ENCODE measurements around the gene WDFY4.

Gene WDFY4

DNA sequence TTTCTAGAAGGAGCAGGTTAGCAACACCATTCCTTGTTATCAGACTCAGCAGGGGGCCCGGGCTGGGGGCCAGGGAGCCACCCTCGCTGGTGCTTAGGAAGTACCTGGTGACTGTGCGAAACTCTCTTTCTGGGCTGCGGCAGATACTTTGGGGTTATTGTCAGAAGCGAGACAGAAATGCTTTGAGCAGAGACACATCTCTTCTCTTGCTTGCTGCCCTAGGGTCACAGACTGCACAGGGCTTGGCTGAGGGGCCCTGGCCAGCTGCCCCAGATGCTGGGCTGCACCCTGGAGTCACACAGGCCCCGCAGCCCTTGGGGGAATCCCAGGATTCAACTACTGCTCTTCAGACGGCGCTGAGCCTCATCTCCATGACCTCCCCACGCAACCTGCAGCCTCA, 91.9 kb downstream of the WDFY4 start:
- Mint-ChIP-seq H3K4me1 (no peaks in the 10 kb centered on the region), H3K9me3 (no peaks in the 10 kb centered on the region), H3K27ac (no peak overlapping the region), H3K36me3 (no peaks in the 10 kb centered on the region), H3K4me3 (no peak overlapping the region), H3K27me3 (no peaks in the 10 kb centered on the region)

DNA sequence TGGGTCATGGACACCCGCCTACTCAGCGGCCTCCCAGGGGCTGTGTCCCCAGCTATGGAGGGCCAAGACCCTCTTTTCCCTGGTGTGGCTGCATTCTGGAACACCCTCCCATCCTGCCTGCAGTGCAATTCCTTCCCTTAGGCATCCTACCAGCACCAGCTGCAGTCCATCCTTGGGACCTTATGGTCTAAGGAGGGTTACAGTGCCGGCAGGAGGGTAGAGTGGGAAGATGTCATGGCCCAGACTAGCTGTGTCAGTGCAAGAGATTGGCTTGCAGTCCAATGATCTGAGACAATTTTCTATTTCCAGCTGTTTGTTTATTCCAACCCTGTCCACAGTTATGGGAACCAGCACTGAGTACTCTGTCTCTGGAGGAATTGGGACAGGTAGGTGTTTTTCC, 92.4 kb downstream of the WDFY4 start:
- no peak overlapping the region for H3K4me3 Mint-ChIP-seq
- H3K9me3 Mint-ChIP-seq: no peaks in the 10 kb centered on the region
- H3K27me3 Mint-ChIP-seq: no peaks in the 10 kb centered on the region
- no peak overlapping the region for H3K27ac Mint-ChIP-seq
- no peaks in the 10 kb centered on the region for H3K4me1 Mint-ChIP-seq
- H3K36me3 Mint-ChIP-seq: no peaks in the 10 kb centered on the region

DNA sequence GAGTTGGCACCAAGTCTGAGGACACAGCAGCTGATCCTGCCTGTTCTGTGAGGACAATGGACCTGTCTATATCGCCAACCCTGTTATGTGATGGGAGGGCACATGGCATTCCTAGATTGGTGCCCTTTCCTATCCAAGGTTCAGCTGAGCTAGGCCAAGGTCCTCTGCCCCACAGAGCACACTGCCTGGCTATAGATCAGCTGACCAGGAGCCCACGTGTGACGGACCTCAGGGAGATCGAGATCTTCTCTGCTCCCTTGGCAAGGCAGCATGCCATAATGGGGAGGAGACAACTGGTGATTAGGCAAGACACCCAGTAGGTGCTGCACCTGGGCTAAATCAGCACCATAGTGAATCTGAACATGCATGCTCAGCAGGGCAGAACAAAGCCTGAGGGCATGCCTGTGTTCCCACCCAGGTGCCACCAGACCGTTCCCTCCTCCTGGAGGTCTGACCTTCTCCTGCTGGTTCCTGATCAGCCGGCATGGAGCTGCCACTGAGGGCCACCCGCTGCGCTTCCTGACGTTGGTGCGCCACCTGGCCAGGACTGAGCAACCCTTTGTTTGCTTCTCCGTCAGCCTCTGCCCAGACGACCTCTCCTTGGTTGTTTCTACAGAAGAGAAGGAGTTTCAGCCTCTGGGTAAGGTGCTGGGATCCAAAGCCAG, 93.7 kb downstream of the WDFY4 start:
- H3K27ac Mint-ChIP-seq: no peak overlapping the region
- no peaks in the 10 kb centered on the region for H3K9me3 Mint-ChIP-seq
- H3K4me3 Mint-ChIP-seq: no peak overlapping the region
- no peaks in the 10 kb centered on the region for H3K36me3 Mint-ChIP-seq
- H3K27me3 Mint-ChIP-seq: no peaks in the 10 kb centered on the region
- H3K4me1 Mint-ChIP-seq: no peaks in the 10 kb centered on the region

DNA sequence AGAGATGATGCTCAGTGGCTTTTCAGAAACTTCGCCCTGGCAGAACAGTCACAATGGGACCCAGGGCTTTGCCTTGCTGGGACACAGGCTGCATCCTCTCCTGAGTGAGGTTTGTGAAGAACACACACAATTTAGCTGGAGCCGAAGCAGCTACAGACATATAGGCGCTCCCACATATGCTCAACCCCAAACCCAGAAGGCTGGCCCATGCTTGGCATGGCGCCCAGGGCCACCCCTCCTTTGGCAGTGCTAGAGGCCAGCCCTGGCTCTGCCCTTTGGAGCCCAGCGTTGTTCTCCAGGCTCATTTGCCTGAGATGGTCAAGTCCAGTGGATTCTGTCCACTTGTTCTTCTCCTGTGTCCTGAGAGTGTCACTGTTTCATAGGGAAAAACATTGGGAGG, 94.4 kb downstream of the WDFY4 start:
- no peak overlapping the region for H3K4me3 Mint-ChIP-seq
- H3K36me3 Mint-ChIP-seq: no peaks in the 10 kb centered on the region
- H3K27me3 Mint-ChIP-seq: no peaks in the 10 kb centered on the region
- H3K9me3 Mint-ChIP-seq: no peaks in the 10 kb centered on the region
- no peak overlapping the region for H3K27ac Mint-ChIP-seq
- H3K4me1 Mint-ChIP-seq: no peaks in the 10 kb centered on the region

DNA sequence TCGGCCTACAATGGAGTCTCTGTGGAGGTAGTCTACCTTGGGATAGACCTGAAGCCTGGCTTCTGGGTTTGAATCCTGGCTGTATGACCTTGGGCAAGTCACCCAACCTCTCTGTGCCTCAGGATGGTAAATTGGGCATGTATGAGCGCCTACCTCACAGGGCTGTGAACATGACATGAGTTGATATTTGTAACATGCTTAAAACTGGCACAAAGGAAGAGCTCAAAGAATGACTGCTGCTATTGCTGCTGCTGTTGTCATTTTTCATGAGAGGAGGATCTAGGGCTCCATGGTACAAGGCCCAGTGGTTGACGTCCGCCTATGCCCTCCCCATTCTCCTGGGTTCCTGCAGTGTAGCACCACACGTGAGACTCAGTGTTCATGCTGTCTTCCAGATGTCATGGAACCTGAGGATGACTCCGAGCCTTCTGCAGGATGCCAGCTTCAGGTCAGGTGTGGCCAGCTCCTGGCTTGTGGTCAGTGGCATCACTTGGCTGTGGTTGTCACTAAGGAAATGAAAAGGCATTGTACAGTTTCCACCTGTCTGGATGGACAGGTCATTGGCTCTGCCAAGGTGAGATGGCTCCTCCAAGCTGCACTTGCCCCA, 95.0 kb downstream of the WDFY4 start:
- Mint-ChIP-seq H3K27ac (no peak overlapping the region), H3K4me3 (no peak overlapping the region), H3K4me1 (no peaks in the 10 kb centered on the region), H3K27me3 (no peaks in the 10 kb centered on the region), H3K36me3 (no peaks in the 10 kb centered on the region), H3K9me3 (no peaks in the 10 kb centered on the region)

DNA sequence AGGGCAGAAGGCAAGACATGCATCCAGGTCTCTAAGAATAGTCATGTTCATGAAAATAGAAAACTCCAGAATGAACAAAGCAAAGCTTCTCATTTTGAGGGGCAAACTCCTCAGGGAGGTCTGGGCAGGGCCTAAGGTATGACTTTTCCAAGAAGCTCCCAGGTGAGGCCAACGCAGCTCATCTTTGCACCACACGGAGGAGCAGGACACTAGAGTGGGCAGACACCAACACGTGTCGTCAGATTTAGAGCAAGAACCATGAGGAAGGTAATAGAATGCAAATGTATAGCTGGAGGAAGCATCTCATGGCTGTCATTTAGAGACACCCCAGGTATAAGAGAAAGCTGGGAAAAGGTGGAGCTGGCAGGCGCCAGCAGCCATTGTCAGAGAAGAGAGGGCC, 95.7 kb downstream of the WDFY4 start:
- no peaks in the 10 kb centered on the region for H3K4me1 Mint-ChIP-seq
- H3K27ac Mint-ChIP-seq: no peak overlapping the region
- no peaks in the 10 kb centered on the region for H3K9me3 Mint-ChIP-seq
- H3K4me3 Mint-ChIP-seq: no peak overlapping the region
- no peaks in the 10 kb centered on the region for H3K27me3 Mint-ChIP-seq
- H3K36me3 Mint-ChIP-seq: no peaks in the 10 kb centered on the region

DNA sequence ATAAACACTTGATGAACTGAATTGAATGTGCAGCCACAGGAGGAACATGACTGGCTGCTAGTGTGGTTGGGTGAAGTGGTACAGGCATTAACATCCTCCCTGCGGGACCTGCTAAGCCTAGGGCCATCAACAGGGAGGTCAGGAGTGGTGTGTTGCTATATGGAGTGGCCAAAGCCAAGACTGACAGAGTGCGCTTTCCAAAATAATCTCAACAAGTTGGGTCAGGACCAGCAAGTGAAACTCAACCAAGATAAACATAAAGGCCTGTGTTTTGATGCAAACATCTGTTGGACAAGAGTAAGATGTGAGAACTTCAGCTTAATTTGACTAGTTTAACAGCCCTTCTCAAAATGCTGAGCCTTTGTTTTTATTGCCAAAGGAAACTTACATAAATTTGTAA, 97.7 kb downstream of the WDFY4 start:
- H3K4me3 Mint-ChIP-seq: no peak overlapping the region
- H3K27me3 Mint-ChIP-seq: no peaks in the 10 kb centered on the region
- H3K4me1 Mint-ChIP-seq: no peaks in the 10 kb centered on the region
- H3K36me3 Mint-ChIP-seq: no peaks in the 10 kb centered on the region
- no peak overlapping the region for H3K27ac Mint-ChIP-seq
- no peaks in the 10 kb centered on the region for H3K9me3 Mint-ChIP-seq

DNA sequence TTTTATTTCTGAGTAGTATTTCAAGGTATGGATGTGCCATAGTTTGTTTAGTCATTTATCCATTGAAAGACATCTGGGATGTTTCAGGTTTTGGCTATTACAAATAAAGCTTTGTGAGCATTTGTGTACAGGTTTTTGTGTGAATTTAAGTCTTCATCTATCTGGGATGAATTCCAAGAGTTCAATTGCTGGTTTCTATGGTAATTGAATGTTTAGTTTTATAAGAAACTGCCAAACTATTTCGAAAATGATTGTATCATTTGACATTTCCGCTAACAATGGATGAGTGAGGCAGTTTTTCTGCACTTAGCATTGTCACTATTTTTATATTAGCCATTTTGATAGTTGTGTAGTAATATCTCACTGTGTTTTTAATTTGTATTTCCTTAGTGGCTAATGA, 99.4 kb downstream of the WDFY4 start:
- Mint-ChIP-seq H3K27me3 (no peaks in the 10 kb centered on the region), H3K4me3 (no peak overlapping the region), H3K27ac (no peak overlapping the region), H3K9me3 (no peaks in the 10 kb centered on the region), H3K36me3 (no peaks in the 10 kb centered on the region), H3K4me1 (no peaks in the 10 kb centered on the region)

DNA sequence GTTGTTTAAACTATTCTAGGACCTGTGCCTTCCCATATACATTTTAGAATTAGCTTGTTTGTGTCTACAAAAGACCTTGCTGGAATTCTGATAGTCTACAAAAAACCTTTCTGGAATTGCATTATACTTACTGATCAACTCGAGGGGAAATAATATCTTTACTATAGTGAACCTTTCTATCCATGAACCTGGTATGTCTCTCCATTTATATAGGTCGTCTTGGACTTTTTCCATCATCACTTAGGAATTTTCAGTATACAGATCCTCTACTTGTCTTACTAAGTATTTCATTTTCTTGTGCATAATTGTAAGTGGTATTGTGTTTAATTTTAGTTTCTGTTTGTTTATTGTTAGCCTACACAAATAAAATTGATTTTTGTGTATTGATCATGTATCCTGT, 101.1 kb downstream of the WDFY4 start:
- no peaks in the 10 kb centered on the region for H3K4me1 Mint-ChIP-seq
- H3K27ac Mint-ChIP-seq: no peak overlapping the region
- H3K27me3 Mint-ChIP-seq: no peaks in the 10 kb centered on the region
- H3K36me3 Mint-ChIP-seq: no peaks in the 10 kb centered on the region
- H3K9me3 Mint-ChIP-seq: no peaks in the 10 kb centered on the region
- no peak overlapping the region for H3K4me3 Mint-ChIP-seq

DNA sequence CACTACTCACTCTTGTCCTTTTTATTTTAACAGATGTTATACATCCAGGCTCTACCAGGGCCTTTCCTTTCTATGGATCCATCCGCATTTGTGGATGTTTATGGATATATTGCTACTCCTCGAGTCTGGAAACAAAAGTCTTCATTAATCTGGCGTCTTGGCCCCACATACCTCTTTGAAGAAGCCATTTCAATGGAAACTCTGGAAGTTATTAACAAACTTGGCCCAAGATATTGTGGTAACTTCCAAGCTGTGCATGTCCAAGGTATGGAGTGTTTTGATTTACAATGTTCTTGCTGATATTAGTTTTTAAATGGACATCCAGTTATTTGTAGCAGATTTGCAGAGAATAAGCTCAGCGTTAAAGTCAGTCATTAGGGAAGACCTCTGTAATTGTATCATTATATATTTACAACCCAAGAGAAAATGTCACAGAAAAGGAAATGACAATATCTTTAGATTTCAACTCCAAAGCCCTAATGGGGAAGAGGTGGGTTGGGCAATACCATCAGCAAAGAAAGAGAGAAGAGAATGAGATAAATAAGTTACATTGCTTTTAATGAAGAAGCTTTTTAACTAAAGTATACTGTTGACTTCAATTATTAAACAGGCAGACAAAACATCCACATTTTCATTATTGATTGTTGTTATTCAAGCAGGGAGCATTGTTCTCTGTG, 102.1 kb downstream of the WDFY4 start:
- no peaks in the 10 kb centered on the region for H3K36me3 Mint-ChIP-seq
- H3K27me3 Mint-ChIP-seq: no peaks in the 10 kb centered on the region
- no peaks in the 10 kb centered on the region for H3K4me1 Mint-ChIP-seq
- no peaks in the 10 kb centered on the region for H3K9me3 Mint-ChIP-seq
- no peak overlapping the region for H3K4me3 Mint-ChIP-seq
- no peak overlapping the region for H3K27ac Mint-ChIP-seq

DNA sequence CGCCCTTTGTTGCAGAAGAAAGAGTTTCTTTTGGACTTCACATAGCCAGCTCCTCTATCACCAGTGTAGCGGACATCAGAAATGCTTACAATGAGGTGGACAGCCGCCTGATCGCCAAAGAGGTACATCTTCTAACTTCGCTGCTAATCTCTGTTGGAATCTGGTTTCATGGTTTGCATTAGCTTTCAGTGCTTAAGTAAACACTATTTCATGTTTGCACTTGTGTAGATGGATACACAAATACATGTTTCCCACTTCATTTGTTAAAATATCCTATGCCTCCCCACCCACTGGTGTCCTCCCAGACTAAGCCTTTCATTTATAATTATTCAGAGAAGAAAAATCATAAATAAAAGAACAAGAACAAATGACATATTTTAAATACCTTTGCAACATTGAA, 103.9 kb downstream of the WDFY4 start:
- peaks cover 3% of the 10 kb centered on the region for H3K27me3 Mint-ChIP-seq
- H3K9me3 Mint-ChIP-seq: no peaks in the 10 kb centered on the region
- H3K4me3 Mint-ChIP-seq: no peak overlapping the region
- H3K4me1 Mint-ChIP-seq: no peaks in the 10 kb centered on the region
- H3K36me3 Mint-ChIP-seq: no peaks in the 10 kb centered on the region
- H3K27ac Mint-ChIP-seq: no peak overlapping the region

DNA sequence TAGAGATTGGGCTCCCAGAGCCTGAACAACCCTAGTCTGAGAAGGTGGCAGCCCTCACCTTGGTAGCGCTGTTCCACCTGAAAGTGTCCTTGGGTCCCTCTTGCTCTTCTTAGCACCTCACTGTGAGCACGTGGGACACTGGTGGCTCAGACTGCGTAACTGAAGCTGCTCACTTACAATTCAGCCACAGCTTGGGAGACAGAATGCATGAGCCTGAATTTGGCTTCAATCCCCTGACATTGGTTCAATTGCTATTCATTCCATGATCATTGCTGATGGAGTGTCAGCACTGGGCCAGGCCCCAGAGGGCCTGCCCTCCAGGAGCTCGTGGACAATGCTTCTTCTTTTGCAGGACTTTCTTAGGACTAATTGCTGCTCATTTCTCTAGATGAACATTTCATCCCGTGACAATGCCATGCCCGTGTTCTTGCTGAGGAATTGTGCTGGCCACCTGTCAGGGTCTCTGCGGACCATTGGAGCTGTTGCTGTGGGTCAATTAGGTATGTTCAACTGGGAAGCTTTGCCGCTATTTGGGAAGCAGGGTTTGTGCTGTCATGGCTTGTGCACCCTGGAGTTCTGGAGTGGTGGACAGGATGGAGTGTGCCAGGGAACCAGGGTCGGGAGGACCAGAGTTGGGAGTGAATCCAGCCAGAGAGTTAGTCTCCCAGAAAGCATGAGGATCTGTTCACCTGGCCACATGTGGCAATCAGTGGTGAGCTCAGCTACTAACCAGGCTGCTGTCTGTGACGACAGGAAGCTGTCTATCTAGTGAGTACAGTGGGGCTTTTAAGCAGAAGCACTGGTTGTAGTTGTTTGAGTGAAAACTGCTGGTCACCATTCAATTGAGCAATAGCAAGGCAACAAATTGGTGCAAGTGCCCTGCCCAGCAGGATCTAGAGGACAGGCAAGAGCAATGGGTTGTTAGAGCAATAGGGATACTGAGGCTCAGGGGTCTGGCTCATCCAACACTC, 105.1 kb downstream of the WDFY4 start:
- Mint-ChIP-seq H3K9me3 (no peaks in the 10 kb centered on the region), H3K4me1 (no peaks in the 10 kb centered on the region), H3K27ac (no peak overlapping the region), H3K36me3 (no peaks in the 10 kb centered on the region), H3K4me3 (no peak overlapping the region), H3K27me3 (peaks cover 3% of the 10 kb centered on the region)

DNA sequence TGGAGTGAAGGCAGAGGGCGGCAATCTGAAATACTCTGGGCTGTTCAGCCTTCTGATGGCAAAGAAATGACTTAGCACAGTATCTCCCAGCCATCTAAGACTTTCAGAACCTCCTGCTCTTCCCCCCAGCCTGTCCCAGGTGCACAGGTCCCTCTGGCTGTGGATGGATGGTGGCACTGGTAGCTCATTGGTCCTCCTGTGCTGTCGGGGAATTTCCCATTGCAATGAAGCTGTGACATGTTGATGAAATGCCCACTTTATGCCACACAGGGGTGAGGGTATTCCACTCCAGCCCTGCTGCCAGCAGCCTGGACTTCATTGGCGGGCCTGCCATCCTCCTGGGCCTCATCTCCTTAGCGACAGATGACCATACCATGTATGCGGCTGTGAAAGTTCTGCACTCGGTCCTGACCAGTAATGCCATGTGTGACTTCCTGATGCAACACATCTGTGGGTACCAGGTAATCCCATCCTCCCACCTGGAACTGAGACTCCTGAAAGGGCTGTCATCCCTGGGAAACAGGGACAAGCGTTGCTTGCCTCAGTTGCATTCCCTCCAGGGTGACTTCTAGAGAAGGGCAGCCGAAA, 105.9 kb downstream of the WDFY4 start:
- Mint-ChIP-seq H3K27ac (no peak overlapping the region), H3K27me3 (peaks cover 3% of the 10 kb centered on the region), H3K9me3 (no peaks in the 10 kb centered on the region), H3K4me3 (no peak overlapping the region), H3K4me1 (no peaks in the 10 kb centered on the region), H3K36me3 (no peaks in the 10 kb centered on the region)

DNA sequence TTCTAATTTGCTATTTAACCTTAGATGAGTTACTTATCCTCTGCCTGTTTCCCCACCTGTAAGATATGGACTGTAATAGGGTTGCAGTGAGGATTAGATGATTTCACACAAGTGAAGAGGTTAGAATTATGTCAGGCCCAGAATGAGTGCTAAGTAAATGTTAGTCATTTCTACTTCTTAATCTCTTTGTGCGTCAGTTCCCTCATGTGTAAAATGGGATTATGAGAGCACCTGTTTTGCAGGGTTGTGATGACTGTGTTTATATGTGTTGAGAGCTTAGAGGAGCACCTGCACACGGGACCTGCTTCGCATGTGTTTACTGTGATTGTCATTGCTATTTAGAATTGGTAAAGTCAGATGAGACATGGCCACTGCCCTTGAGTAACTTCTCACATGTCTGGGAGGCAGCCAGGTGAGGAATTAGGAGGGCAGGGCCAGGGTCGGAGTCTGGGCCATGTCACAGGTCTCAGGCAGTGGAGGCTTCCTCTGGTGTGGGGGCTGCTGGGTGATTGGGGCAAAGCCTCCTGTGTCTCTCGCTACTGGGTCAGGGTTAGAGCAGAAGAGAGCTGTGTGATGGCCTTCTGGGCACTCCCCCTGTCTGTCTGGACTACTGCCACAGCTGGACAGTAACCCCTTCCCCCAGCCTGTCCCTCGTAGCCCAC, 106.7 kb downstream of the WDFY4 start:
- H3K9me3 Mint-ChIP-seq: no peaks in the 10 kb centered on the region
- H3K4me1 Mint-ChIP-seq: no peaks in the 10 kb centered on the region
- H3K27ac Mint-ChIP-seq: no peak overlapping the region
- H3K36me3 Mint-ChIP-seq: no peaks in the 10 kb centered on the region
- no peak overlapping the region for H3K4me3 Mint-ChIP-seq
- H3K27me3 Mint-ChIP-seq: peaks cover 3% of the 10 kb centered on the region

DNA sequence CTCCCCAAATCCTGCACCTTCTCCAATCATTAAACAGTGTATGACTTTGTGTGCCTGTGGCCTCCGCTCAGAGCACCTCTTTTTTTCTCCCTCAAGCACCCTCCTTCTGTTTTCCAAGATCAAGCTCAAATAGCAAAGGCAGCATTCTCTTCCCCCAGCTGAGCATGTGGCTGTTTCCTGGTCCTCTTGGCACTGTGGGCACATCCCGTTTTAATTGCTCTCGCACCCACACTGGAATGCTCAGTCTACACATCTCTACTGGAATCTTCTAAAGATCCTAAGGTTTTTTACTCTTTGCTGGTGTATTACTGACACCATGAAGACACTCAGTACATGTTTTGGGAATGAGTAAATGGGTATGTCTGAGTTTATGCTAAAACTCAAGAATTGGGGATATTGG, 107.4 kb downstream of the WDFY4 start:
- Mint-ChIP-seq H3K9me3 (no peaks in the 10 kb centered on the region), H3K27ac (peak overlapping the region; percentile 73)

More for the DNA sequence above, 107.4 kb downstream of the WDFY4 start:
- no peaks in the 10 kb centered on the region for H3K36me3 Mint-ChIP-seq
- H3K4me3 Mint-ChIP-seq: no peak overlapping the region
- no peaks in the 10 kb centered on the region for H3K4me1 Mint-ChIP-seq
- H3K27me3 Mint-ChIP-seq: peaks cover 3% of the 10 kb centered on the region

Measured in activated naive CD4-positive, alpha-beta T cell treated with anti-CD3 and anti-CD28 coated beads, Interleukin-2, amount 50 U/mL, for 24 hours (primary cell).